H1 (cell line): Measurements from ENCODE around the gene POLG.

Experiments used
- CBX5 ChIP-seq: fragments of 300-800, 300-1000 bp; sonication (generic); IDR thresholded peaks from 2 replicates; pipeline ENCODE4 v1.7.1; 2016; ENCODE audit warnings: antibody characterized with exemption, low read length, low read depth
- EP300 ChIP-seq, 2 experiments: IDR thresholded peaks; 1 replicate in 1 of 2; 2 replicates in 1 of 2; pipeline ENCODE4 v1.6.1; 2011 to 2012; ENCODE audit warnings: low read depth in 2 of 2, low read length in 2 of 2, mild to moderate bottlenecking in 2 of 2, borderline replicate concordance in 1 of 2, inconsistent platforms in 1 of 2, moderate library complexity in 1 of 2
- GABPA ChIP-seq: IDR thresholded peaks from 2 replicates; pipeline ENCODE4 v1.6.1; 2011; ENCODE audit warnings: mild to moderate bottlenecking, low read length, moderate library complexity, borderline replicate concordance; ENCODE audit not compliant: insufficient read depth
- HDAC6 ChIP-seq: IDR thresholded peaks from one replicate; pipeline ENCODE4 v1.7.1; 2012; ENCODE audit warnings: low read depth, mild to moderate bottlenecking, inconsistent platforms, low read length, moderate library complexity
- JUND ChIP-seq: IDR thresholded peaks from 2 replicates; pipeline ENCODE4 v1.6.1; 2011; ENCODE audit warnings: mild to moderate bottlenecking, improper control_type of control experiment, low read length
- NANOG ChIP-seq: IDR thresholded peaks from 2 replicates; pipeline ENCODE4 v1.6.1; 2011; ENCODE audit warnings: low read length, low read depth, mild to moderate bottlenecking, inconsistent platforms; ENCODE audit not compliant: insufficient read depth, poor library complexity, severe bottlenecking
- POLR2AphosphoS5 ChIP-seq: IDR thresholded peaks from 2 replicates; pipeline ENCODE4 v1.6.1; 2011; ENCODE audit warnings: low read depth, low read length
- SP1 ChIP-seq: IDR thresholded peaks from 2 replicates; pipeline ENCODE4 v1.6.1; 2011; ENCODE audit warnings: low read depth, low read length
- TF ChIP-seq, protein P1 (sequence below): IDR thresholded peaks from 2 replicates; pipeline ENCODE4 v1.6.1; 2011; ENCODE audit warnings: low read length, improper control_type of control experiment
- TF ChIP-seq, protein P2 (sequence below), 3 experiments: IDR thresholded peaks; 1 replicate in 2 of 3; 2 replicates in 1 of 3; pipeline versions ENCODE4 v1.5.1 to v1.6.1; 2011; ENCODE audit warnings: low read length in 3 of 3, mild to moderate bottlenecking in 3 of 3, inconsistent platforms in 2 of 3, low read depth in 1 of 3, moderate library complexity in 1 of 3; ENCODE audit not compliant: insufficient read depth in 1 of 3; ENCODE audit errors: control extremely low read depth in 1 of 3
- TF ChIP-seq, protein P3 (sequence below): IDR thresholded peaks from 2 replicates; pipeline ENCODE4 v1.6.1; 2012; ENCODE audit warnings: low read length, inconsistent platforms

DNA sequence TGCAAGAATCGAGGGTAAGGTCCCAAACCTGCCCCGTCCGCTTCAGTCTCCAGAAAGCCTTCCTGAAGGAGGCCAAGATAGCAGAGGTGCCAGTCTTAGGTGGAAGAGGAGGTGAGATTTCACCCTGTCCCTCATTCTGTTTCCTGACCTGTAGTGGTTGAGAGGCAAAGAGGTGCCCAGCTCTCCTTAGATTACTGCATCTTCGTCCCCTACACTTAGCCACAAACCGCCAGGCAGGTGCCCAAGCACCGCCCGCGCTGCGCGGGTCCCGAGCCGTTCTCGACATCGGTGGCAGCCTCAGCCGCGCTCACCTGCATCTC lies 23.8 kb upstream of the POLG start:
- TF ChIP-seq, protein P1, sequence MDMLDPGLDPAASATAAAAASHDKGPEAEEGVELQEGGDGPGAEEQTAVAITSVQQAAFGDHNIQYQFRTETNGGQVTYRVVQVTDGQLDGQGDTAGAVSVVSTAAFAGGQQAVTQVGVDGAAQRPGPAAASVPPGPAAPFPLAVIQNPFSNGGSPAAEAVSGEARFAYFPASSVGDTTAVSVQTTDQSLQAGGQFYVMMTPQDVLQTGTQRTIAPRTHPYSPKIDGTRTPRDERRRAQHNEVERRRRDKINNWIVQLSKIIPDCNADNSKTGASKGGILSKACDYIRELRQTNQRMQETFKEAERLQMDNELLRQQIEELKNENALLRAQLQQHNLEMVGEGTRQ, result no peak
- no peak; the same call in 1 of the 2 replicates for TF ChIP-seq GABPA
- TF ChIP-seq, protein P2, sequence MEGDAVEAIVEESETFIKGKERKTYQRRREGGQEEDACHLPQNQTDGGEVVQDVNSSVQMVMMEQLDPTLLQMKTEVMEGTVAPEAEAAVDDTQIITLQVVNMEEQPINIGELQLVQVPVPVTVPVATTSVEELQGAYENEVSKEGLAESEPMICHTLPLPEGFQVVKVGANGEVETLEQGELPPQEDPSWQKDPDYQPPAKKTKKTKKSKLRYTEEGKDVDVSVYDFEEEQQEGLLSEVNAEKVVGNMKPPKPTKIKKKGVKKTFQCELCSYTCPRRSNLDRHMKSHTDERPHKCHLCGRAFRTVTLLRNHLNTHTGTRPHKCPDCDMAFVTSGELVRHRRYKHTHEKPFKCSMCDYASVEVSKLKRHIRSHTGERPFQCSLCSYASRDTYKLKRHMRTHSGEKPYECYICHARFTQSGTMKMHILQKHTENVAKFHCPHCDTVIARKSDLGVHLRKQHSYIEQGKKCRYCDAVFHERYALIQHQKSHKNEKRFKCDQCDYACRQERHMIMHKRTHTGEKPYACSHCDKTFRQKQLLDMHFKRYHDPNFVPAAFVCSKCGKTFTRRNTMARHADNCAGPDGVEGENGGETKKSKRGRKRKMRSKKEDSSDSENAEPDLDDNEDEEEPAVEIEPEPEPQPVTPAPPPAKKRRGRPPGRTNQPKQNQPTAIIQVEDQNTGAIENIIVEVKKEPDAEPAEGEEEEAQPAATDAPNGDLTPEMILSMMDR (IDR thresholded peaks at IDR 0.05; ENCODE audit: control extremely low read depth in 1 of 3, insufficient read depth in 1 of 3, low read depth in 1 of 3, low read length in 3 of 3), result no peak
- no peak for TF ChIP-seq NANOG
- no peak for TF ChIP-seq CBX5
- TF ChIP-seq, protein P3, sequence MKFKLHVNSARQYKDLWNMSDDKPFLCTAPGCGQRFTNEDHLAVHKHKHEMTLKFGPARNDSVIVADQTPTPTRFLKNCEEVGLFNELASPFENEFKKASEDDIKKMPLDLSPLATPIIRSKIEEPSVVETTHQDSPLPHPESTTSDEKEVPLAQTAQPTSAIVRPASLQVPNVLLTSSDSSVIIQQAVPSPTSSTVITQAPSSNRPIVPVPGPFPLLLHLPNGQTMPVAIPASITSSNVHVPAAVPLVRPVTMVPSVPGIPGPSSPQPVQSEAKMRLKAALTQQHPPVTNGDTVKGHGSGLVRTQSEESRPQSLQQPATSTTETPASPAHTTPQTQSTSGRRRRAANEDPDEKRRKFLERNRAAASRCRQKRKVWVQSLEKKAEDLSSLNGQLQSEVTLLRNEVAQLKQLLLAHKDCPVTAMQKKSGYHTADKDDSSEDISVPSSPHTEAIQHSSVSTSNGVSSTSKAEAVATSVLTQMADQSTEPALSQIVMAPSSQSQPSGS, result no peak
- no peak for TF ChIP-seq EP300 (IDR thresholded peaks at IDR 0.05; ENCODE audit: borderline replicate concordance in 1 of 2, low read depth in 2 of 2, low read length in 2 of 2)
- TF ChIP-seq SP1, result no peak
- no peak for TF ChIP-seq HDAC6
- no peak for TF ChIP-seq POLR2AphosphoS5
- TF ChIP-seq JUND, result no peak
